HepG2 (cell line): ENCODE measurements around the gene ARHGEF7. TPM values are rescaled to one million over a fixed set of nuclear protein-coding genes. Genes with fewer than 3 reads are reported as not detected.
A peak's percentile ranks its signal among the peaks of the same experiment; 100 is the strongest.

Experiments used
- BRF2 ChIP-seq: sonication (generic); formaldehyde crosslinking; IDR thresholded peaks from 2 replicates; pipeline ENCODE4 v1.8.1; 2022; ENCODE audit warnings: mild to moderate bottlenecking, missing genetic modification reagents
- DMAP1 ChIP-seq: IDR thresholded peaks from 2 replicates; pipeline ENCODE4 v1.6.1; 2016
- GABPB1 ChIP-seq: IDR thresholded peaks from 2 replicates; pipeline ENCODE4 v1.6.1; 2016; ENCODE audit warnings: mild to moderate bottlenecking, missing genetic modification reagents, moderate library complexity, missing compliant biosample characterization
- HNF4A ChIP-seq: sonication (generic); formaldehyde crosslinking; IDR thresholded peaks from 2 replicates; pipeline ENCODE4 v1.4.0; 2020; ENCODE audit warnings: missing genetic modification reagents
- IKZF4 ChIP-seq: sonication (generic); formaldehyde crosslinking; IDR thresholded peaks from 2 replicates; pipeline ENCODE4 v1.5.1; 2020; ENCODE audit warnings: borderline replicate concordance, mild to moderate bottlenecking, low read depth, missing genetic modification reagents; ENCODE audit errors: not compliant biosample characterization
- MAX ChIP-seq: IDR thresholded peaks from 2 replicates; pipeline ENCODE4 v1.6.1; 2012; ENCODE audit warnings: inconsistent platforms
- NFATC3 ChIP-seq: sonication (generic); formaldehyde crosslinking; IDR thresholded peaks from 2 replicates; pipeline ENCODE4 v1.5.1; 2020; ENCODE audit warnings: mild to moderate bottlenecking, missing genetic modification reagents
- NFYC ChIP-seq: IDR thresholded peaks from 2 replicates; pipeline ENCODE4 v1.6.1; 2016; ENCODE audit warnings: missing genetic modification reagents, missing compliant biosample characterization
- PHB2 ChIP-seq: fragments of 450-650 bp; IDR thresholded peaks from 2 replicates; pipeline ENCODE4 v1.6.1; 2018; ENCODE audit not compliant: partially characterized antibody
- PRDM15 ChIP-seq: sonication (generic); formaldehyde crosslinking; IDR thresholded peaks from 2 replicates; pipeline ENCODE4 v1.4.0; 2020; ENCODE audit warnings: missing genetic modification reagents
- RBM39 ChIP-seq: fragments of 200-400 bp; formaldehyde crosslinking; IDR thresholded peaks from one replicate; pipeline ENCODE4 v1.6.1; 2018; ENCODE audit warnings: antibody characterized with exemption, mild to moderate bottlenecking, low read depth, low read length; ENCODE audit not compliant: poor library complexity, severe bottlenecking
- RORA ChIP-seq: sonication (generic); formaldehyde crosslinking; IDR thresholded peaks from 2 replicates; pipeline ENCODE4 v1.5.0; 2020; ENCODE audit warnings: mild to moderate bottlenecking, missing genetic modification reagents, moderate library complexity
- SIX1 ChIP-seq: sonication (generic); formaldehyde crosslinking; IDR thresholded peaks from 2 replicates; pipeline ENCODE4 v1.4.0; 2020; ENCODE audit warnings: missing genetic modification reagents, borderline replicate concordance
- SIX4 ChIP-seq: sonication (generic); formaldehyde crosslinking; IDR thresholded peaks from 2 replicates; pipeline ENCODE4 v1.4.0; 2020; ENCODE audit warnings: missing genetic modification reagents
- SRY ChIP-seq: sonication (generic); formaldehyde crosslinking; IDR thresholded peaks from 2 replicates; pipeline ENCODE4 v1.8.0; 2022; ENCODE audit warnings: mild to moderate bottlenecking, missing genetic modification reagents
- TOPORS ChIP-seq: sonication (generic); formaldehyde crosslinking; IDR thresholded peaks from 2 replicates; pipeline ENCODE4 v1.8.0; 2023; ENCODE audit warnings: mild to moderate bottlenecking, missing genetic modification reagents
- ZNF275 ChIP-seq: sonication (generic); formaldehyde crosslinking; IDR thresholded peaks from 2 replicates; pipeline ENCODE4 v1.8.0; 2022; ENCODE audit warnings: missing genetic modification reagents, mild to moderate bottlenecking, inconsistent platforms, borderline replicate concordance
- ZNF513 ChIP-seq: sonication (generic); formaldehyde crosslinking; conservative IDR thresholded peaks from 2 replicates; pipeline ENCODE4 v1.5.0; 2020; ENCODE audit warnings: missing genetic modification reagents
- ZNF567 ChIP-seq: sonication (generic); formaldehyde crosslinking; IDR thresholded peaks from 2 replicates; pipeline ENCODE4 v1.8.1; 2023; ENCODE audit warnings: mild to moderate bottlenecking, missing genetic modification reagents, borderline replicate concordance
- ZNF615 ChIP-seq: sonication (generic); formaldehyde crosslinking; IDR thresholded peaks from 2 replicates; pipeline ENCODE4 v1.5.0; 2020; ENCODE audit warnings: mild to moderate bottlenecking, missing genetic modification reagents, borderline replicate concordance
- polyA plus RNA-seq, 8 experiments: library from polyadenylated mRNA; depleted of rRNA in 3 of 8; stranded (reverse) in 7 of 8; unstranded in 1 of 8; fragments of >200 nt; fragmentation: Illumina TruSeq in 4 of 8; extraction: Trizol in 4 of 8; gene quantifications; 2 replicates each; pipeline versions ENCODE4 v1.2.1 to v1.2.3, GENCODE V29; 2011 to 2016; ENCODE audit warnings: low read depth in 4 of 8, missing spikeins in 1 of 8, mixed read lengths in 1 of 8; ENCODE audit not compliant: insufficient read depth in 1 of 8
- total RNA-seq, 5 experiments: library from RNA; depleted of rRNA; stranded (reverse); fragments of >200 nt; fragmentation: Illumina TruSeq; extraction: Trizol; gene quantifications; 2 replicates each; pipeline ENCODE4 v1.2.3, GENCODE V29; 2016; ENCODE audit warnings: low read depth in 1 of 5

Gene ARHGEF7
- total and polyA plus RNA-seq, 2 of the 13 experiments (the other 11 are each of a cell fraction or from before 2014, with no cell fraction given) = 15.7 to 22.3 TPM

- no peak for TF ChIP-seq PRDM15 (CRISPR knock-in tag)
- TF ChIP-seq SRY = peak; percentile 81
- no peak for TF ChIP-seq HNF4A (CRISPR knock-in tag)
- TF ChIP-seq NFYC = 0 out of 2 replicates have a peak, but pooled peaks have one; percentile 11
- TF ChIP-seq RORA = no peak
- TF ChIP-seq SIX1 = no peak
- peak; percentile 88; the same call in 1 of the 2 replicates for TF ChIP-seq ZNF275 (CRISPR knock-in tag)
- peak; percentile 65; the same call in 1 of the 2 replicates for TF ChIP-seq MAX
- peak; percentile 64 for TF ChIP-seq RBM39
- peak; percentile 98 for TF ChIP-seq GABPB1 (CRISPR knock-in tag)
- TF ChIP-seq IKZF4 (CRISPR knock-in tag) = peak; percentile 13
- no peak; the same call in none of the 2 replicates for TF ChIP-seq ZNF567 (CRISPR knock-in tag)
- TF ChIP-seq NFATC3 = 0 out of 2 replicates have a peak, but pooled peaks have one; percentile 21
- TF ChIP-seq TOPORS (CRISPR knock-in tag) = no peak
- TF ChIP-seq ZNF615 = no peak
- no peak; the same call in 1 of the 2 replicates for TF ChIP-seq DMAP1
- peak; percentile 42; the same call in 1 of the 2 replicates for TF ChIP-seq ZNF513
- no peak for TF ChIP-seq BRF2 (CRISPR knock-in tag)
- no peak for TF ChIP-seq PHB2
- TF ChIP-seq SIX4 = no peak
Measured at GRCh38 chr13:111153279-111153976, 38.3 kb downstream of the ARHGEF7 start (continued).
